ENCODE measurements around the gene PRKCZ. TPM values are rescaled to one million over a fixed set of nuclear protein-coding genes. Genes with fewer than 3 reads are reported as not detected.
A peak's percentile ranks its signal among the peaks of the same experiment; 100 is the strongest.

Gene PRKCZ
- 10 to 100 TPM in 2 of 6 donors, 1 to 10 TPM in 4; 5.7 to 12.4 (median 9.3) TPM for polyA plus RNA-seq (ENCODE audit: low read depth in 6 of 6)

DNA sequence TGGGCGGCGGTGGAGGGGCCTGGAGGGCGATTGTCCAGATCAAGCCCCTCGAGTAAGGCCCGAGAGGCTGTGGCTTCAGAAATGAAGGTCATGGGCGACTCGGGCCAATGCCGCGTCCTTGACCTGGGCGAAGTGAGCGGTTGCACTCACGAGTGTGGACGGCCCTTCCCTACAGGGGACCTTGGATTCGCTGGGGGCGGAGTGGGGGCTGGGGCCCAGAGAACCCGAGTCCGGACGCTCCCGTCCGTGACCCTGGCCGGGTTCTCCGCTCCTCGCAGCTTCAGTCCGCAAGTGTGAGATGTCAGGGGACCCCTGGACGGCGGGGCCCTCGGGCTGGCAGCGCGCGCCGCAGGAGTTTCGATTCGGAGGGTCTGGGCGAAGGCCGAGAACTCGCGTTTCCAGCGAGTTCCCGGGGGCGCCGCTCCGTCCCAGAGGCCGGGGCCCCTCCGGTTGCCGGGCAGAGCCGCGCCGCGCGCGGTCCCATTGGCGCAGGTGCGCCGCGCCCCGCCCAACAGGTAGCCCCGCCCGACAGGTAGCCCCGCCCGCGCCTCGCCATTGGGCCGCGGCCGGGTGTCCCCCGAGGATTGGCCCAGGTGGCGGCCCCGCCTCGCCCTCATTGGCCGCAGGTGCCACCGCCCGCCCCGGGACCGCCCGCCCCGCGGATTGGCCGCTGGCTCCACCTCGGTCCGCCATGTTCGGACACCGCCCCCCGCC lies at the start of gene PRKCZ:
Gene PRKCZ, plus strand, starts transcription at position 694 of the 714 bp plus-strand sequence. CDS start 220 bp downstream, outside the sequence.
- Mint-ChIP-seq H3K27me3 (peaks cover 4 to 35% (median 19%) of the 10 kb centered on the region in 3 donors), H3K4me1 (peaks cover 28 to 50% (median 32%) of the 10 kb centered on the region in 3 donors), H3K36me3 (no peaks in the 10 kb centered on the region), H3K9me3 (no peaks in the 10 kb centered on the region), H3K4me3 (peak within 1 kb of the TSS; percentile 79 to 90 (median 87)), H3K27ac (peak within 1 kb of the TSS in 3 of 6 donors; percentile 47 to 90 (median 81))
- ATAC-seq (ENCODE audit: low read depth in 2 of 2) (peak; percentile 92), DNase-seq (peak; percentile 97)

DNA sequence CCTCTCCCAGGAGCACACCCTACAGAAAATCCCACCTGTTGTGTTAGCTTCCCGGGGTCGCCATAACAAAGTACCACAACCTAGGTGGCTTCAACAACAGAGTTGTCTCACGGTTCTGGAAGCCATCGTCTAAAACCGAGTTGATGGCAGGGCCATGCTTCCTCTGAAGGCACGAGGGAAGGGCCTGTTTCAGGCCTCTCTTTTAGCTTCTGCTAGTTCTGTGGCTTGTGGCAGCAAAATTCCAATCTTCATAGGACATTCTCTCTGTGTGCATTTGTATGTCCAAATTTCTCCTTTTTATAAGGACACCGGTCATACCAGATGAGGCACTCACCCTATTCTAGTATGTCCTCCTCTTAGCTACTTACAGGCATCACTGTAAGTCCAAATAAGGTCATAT lies 49.8 kb upstream of the PRKCZ start:
- ATAC-seq (ENCODE audit: low read depth in 2 of 2) (no peak), DNase-seq (no peak)
- H3K4me3 Mint-ChIP-seq: no peak overlapping the region
- no peak overlapping the region for H3K27ac Mint-ChIP-seq
- H3K4me1 Mint-ChIP-seq: peaks cover 0 to 3% (median 0%) of the 10 kb centered on the region in 3 donors
- H3K9me3 Mint-ChIP-seq: peaks cover 0 to 2% (median 0%) of the 10 kb centered on the region in 7 donors
- peaks cover 42 to 65% (median 63%) of the 10 kb centered on the region in 3 donors for H3K27me3 Mint-ChIP-seq
- H3K36me3 Mint-ChIP-seq: no peaks in the 10 kb centered on the region

DNA sequence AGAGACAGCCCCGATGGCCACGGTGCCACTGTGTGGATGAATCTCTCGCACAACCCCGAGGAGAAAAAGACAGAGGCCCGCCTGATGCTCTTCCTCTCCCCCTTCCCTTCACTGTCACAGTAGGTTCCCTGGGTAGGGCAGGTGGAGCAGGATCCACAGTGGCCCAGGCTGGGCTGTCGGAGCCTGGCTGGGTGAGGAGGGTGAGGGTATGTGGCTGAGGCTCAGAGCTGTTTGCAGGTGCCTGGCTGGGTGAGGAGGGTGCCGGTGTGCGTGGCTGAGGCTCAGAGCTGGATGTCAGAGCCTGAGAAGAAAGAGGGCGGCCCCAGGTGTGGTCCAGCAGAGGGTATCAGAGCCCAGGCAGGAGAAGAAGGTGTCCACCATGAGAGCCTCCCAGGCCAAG lies 49.4 kb upstream of the PRKCZ start:
- peaks cover 0 to 2% (median 0%) of the 10 kb centered on the region in 7 donors for H3K9me3 Mint-ChIP-seq
- ATAC-seq (ENCODE audit: low read depth in 2 of 2): no peak
- no peak overlapping the region for H3K27ac Mint-ChIP-seq
- H3K27me3 Mint-ChIP-seq: peaks cover 44 to 69% (median 68%) of the 10 kb centered on the region in 3 donors
- H3K36me3 Mint-ChIP-seq: no peaks in the 10 kb centered on the region
- H3K4me3 Mint-ChIP-seq: no peak overlapping the region
- H3K4me1 Mint-ChIP-seq: peaks cover 0 to 3% (median 0%) of the 10 kb centered on the region in 3 donors
- no peak for DNase-seq

- ATAC-seq (ENCODE audit: low read depth in 2 of 2) (no peak), DNase-seq (no peak)
- Mint-ChIP-seq H3K27ac (no peak overlapping the region), H3K4me1 (peaks cover 0 to 3% (median 0%) of the 10 kb centered on the region in 3 donors), H3K4me3 (no peak overlapping the region), H3K9me3 (peaks cover 0 to 2% (median 0%) of the 10 kb centered on the region in 7 donors), H3K27me3 (peaks cover 45 to 73% (median 61%) of the 10 kb centered on the region in 3 donors), H3K36me3 (no peaks in the 10 kb centered on the region)
Observed at GRCh38 chr1:2001773-2002411, 48.3 kb upstream of the PRKCZ start.

DNA sequence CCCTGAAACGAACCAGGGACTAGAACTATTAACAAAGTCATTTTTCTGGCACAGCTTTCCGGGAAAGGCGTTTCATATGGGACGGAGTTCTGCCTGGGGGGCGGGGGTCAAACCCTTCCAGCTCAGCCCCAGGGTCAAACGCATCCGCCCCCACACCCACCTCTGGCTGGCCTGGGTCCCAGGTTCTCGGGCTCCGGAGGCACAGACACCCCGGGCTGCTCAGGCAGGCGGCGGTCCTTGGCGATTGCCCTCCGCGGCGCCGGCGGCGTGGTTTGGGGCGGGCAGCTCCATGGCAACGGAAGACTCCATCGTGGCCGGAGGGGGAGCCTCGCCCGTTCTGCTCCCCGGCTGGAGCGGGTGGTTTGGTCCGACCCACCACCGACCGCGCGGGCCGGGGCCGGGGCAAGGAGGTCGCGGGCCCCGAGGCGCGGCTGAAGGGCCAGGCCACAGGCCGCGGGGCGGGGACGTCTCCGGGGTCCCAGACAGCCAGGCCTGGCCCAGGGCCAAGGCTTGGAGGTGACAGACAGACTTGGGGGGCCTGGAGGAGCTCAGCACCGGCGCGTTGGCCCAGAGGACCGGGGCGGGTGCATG lies 46.6 kb upstream of the PRKCZ start, which contains the start of gene CFAP74:
Gene CFAP74, minus strand, starts transcription at position 246 of the 591 bp plus-strand sequence. CDS start 12,830 bp downstream, outside the sequence.
- H3K4me1 Mint-ChIP-seq: peaks cover 0 to 3% (median 0%) of the 10 kb centered on the region in 3 donors
- H3K36me3 Mint-ChIP-seq: no peaks in the 10 kb centered on the region
- ATAC-seq (ENCODE audit: low read depth in 2 of 2) (peak in 1 of 2 donors; percentile 25), DNase-seq (no peak)
- no peak within 1 kb of the TSS for H3K4me3 Mint-ChIP-seq
- no peak within 1 kb of the TSS for H3K27ac Mint-ChIP-seq
- H3K9me3 Mint-ChIP-seq: peaks cover 0 to 2% (median 0%) of the 10 kb centered on the region in 7 donors
- H3K27me3 Mint-ChIP-seq: peaks cover 40 to 65% (median 52%) of the 10 kb centered on the region in 3 donors

GRCh38 chr1:2004856-2005255 lies 45.4 kb upstream of the PRKCZ start:
- ATAC-seq (ENCODE audit: low read depth in 2 of 2) (no peak), DNase-seq (no peak)
- Mint-ChIP-seq H3K9me3 (peaks cover 0 to 2% (median 0%) of the 10 kb centered on the region in 7 donors), H3K4me1 (peaks cover 0 to 3% (median 0%) of the 10 kb centered on the region in 3 donors), H3K36me3 (no peaks in the 10 kb centered on the region), H3K27ac (no peak overlapping the region), H3K4me3 (no peak overlapping the region), H3K27me3 (peaks cover 30 to 65% (median 44%) of the 10 kb centered on the region in 3 donors)

DNA sequence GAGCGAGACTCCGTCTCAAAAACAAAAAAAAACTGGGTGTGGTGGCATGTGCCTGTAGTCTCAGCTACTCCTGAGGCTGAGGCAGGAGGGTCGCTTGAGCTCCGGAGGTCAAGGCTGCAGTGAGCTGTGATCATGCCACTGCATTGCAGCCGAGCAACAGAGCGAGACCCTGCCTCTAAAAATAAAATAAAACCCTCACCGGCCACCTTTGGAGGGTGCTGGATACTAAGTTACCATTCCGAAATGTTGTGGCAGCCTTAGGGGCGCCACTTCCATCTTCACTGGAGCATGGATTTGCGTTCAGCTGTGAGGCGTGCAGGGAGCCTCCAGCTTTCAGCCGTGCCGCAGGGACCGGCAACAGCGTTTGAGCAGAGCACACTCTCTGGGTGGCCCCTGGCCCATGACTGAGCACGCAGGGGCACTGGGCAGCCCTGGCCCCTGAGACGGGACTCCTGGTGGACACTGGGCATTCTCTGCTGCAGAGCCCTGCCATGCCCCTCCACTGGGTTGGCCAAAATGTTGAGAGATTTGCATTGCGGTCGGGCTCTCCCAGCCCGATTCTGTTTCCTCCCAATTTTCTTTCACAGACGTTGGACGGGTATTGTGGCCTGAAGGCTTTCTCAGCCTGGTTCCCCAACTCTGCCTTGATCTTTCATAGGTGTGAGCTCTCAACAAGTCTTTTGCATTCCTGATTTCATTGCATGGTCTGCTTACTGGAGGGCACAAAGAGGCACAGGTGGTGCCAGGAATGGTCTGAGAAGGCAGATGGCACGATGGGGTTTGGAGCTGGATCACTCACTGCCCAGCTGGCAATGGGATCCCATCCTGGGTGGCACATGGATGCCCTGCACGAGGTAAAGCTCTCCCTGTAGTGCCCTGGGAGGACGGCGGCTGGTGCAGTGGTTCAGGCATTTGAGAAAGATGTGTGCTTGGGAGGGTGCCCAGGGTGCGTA lies 40.8 kb upstream of the PRKCZ start:
- DNase-seq: no peak
- H3K4me3 Mint-ChIP-seq: no peak overlapping the region
- ATAC-seq (ENCODE audit: low read depth in 2 of 2): no peak
- H3K4me1 Mint-ChIP-seq: no peaks in the 10 kb centered on the region
- no peak overlapping the region for H3K27ac Mint-ChIP-seq
- peaks cover 0 to 2% (median 0%) of the 10 kb centered on the region in 7 donors for H3K9me3 Mint-ChIP-seq
- H3K36me3 Mint-ChIP-seq: no peaks in the 10 kb centered on the region
- peaks cover 12 to 60% (median 26%) of the 10 kb centered on the region in 3 donors for H3K27me3 Mint-ChIP-seq

DNA sequence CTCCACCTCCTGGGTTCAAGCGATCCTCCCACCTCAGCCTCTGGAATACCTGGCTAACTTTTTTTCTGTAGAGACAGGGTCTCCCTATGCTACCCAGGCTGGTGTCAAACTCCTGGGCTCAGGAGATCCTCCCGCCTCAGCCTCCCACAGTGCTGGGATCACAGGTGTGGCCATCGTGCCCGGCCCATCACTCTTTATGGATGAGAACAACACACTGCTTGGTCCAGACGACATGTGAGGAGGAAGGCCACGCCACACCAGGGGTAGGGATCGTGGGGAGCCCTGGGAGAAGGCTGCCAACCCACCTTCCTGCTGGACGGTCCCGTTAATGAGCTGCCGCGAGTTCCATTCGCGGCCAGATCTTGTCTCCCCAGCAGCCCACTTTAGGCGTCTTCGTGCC lies 36.0 kb upstream of the PRKCZ start:
- Mint-ChIP-seq H3K4me3 (no peak overlapping the region), H3K9me3 (peaks cover 0 to 3% (median 0%) of the 10 kb centered on the region in 7 donors), H3K27ac (no peak overlapping the region), H3K36me3 (peaks cover 0 to 7% of the 10 kb centered on the region in 2 donors), H3K27me3 (peaks cover 41 to 74% (median 50%) of the 10 kb centered on the region in 3 donors), H3K4me1 (peaks cover 0 to 7% (median 4%) of the 10 kb centered on the region in 3 donors)
- ATAC-seq (ENCODE audit: low read depth in 2 of 2): no peak
- DNase-seq: no peak

GRCh38 chr1:2014741-2015735 lies 35.2 kb upstream of the PRKCZ start:
- Mint-ChIP-seq H3K9me3 (peaks cover 0 to 3% (median 0%) of the 10 kb centered on the region in 7 donors), H3K4me1 (peaks cover 4 to 7% (median 4%) of the 10 kb centered on the region in 3 donors), H3K36me3 (peaks cover 0 to 7% of the 10 kb centered on the region in 2 donors), H3K4me3 (no peak overlapping the region), H3K27me3 (peaks cover 44 to 72% (median 50%) of the 10 kb centered on the region in 3 donors), H3K27ac (peak overlapping the region in 1 of 6 donors; percentile 27)
- ATAC-seq (ENCODE audit: low read depth in 2 of 2): no peak
- no peak for DNase-seq

DNA sequence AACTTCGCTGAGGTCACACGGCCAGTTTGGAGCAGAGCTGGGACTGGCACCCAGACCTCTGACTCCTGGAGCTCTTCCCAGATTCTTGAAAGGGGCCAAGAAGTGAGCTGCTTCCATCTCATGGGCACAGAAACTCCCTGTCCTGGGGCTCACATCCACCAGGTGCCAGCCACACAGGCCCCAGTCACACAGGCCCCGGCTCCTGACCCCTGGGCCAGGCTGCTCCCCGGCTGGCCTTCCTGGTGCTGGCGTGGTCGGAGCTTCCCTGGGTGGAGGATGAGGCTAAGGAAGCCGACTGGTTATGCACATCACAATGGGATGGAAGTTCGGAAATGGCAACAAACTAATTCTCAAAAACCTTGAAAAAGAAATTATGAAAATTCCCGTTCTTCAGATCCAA lies 34.1 kb upstream of the PRKCZ start:
- Mint-ChIP-seq H3K27me3 (peaks cover 50 to 81% (median 55%) of the 10 kb centered on the region in 3 donors), H3K27ac (peak overlapping the region in 1 of 6 donors; percentile 53)

More for the DNA sequence above, 34.1 kb upstream of the PRKCZ start:
- peaks cover 0 to 3% (median 0%) of the 10 kb centered on the region in 7 donors for H3K9me3 Mint-ChIP-seq
- ATAC-seq (ENCODE audit: low read depth in 2 of 2): no peak
- H3K36me3 Mint-ChIP-seq: peaks cover 0 to 7% of the 10 kb centered on the region in 2 donors
- DNase-seq: no peak
- peak overlapping the region in 3 of 8 donors; percentile 33 to 66 (median 66) for H3K4me3 Mint-ChIP-seq
- peaks cover 4 to 11% (median 6%) of the 10 kb centered on the region in 3 donors for H3K4me1 Mint-ChIP-seq
